ENCODE data around the gene MXRA7.

GRCh38 chr17:76738468-76738850 is 27.7 kb upstream of the MXRA7 start:
- TF ChIP-seq TAF1 (IDR thresholded peaks at IDR 0.05; ENCODE audit: low read depth): no peak
- TF ChIP-seq MAX (IDR thresholded peaks at IDR 0.05): no peak
- no peak for TF ChIP-seq TCF12 (IDR thresholded peaks at IDR 0.05; ENCODE audit: low read depth)
- no peak for TF ChIP-seq EP300 (IDR thresholded peaks at IDR 0.05; ENCODE audit: borderline replicate concordance)
- TF ChIP-seq REST (IDR thresholded peaks at IDR 0.05; ENCODE audit: low read depth): no peak
- no peak for TF ChIP-seq NFIC (IDR thresholded peaks at IDR 0.05)
- no peak for TF ChIP-seq CEBPB (IDR thresholded peaks at IDR 0.05)
- no peak for TF ChIP-seq TEAD4 (IDR thresholded peaks at IDR 0.05)
- TF ChIP-seq YY1 (IDR thresholded peaks at IDR 0.05; ENCODE audit: low read depth): no peak
- TF ChIP-seq CREB1 (IDR thresholded peaks at IDR 0.05; ENCODE audit: low read depth): no peak
- no peak for TF ChIP-seq EGR1 (IDR thresholded peaks at IDR 0.05)

All from Ishikawa (cell line).